Fibroblast of villous mesenchyme (primary cell): ENCODE data around the gene CORO1C. TPM values are rescaled to one million over a fixed set of nuclear protein-coding genes. Genes with fewer than 3 reads are reported as not detected.

Source experiments
- DNase-seq: peaks from one replicate; pipeline ENCODE4 v3.0.0-alpha.2; 2010; ENCODE audit warnings: low read depth
- H3K4me3 ChIP-seq: 2 replicates; pipeline ENCODE4 v1.5.1; 2011; ENCODE audit warnings: low read depth, mild to moderate bottlenecking, low read length
- CTCF ChIP-seq: IDR thresholded peaks from 2 replicates; pipeline ENCODE4 v1.5.1; 2012; ENCODE audit warnings: low read depth, mild to moderate bottlenecking, low read length; ENCODE audit not compliant: insufficient read depth
- total RNA-seq: library from RNA; depleted of rRNA; stranded (reverse); fragments of >200 nt; gene quantifications from 2 replicates; pipeline ENCODE4 v1.2.3, GENCODE V29; 2012

The CORO1C gene
- total RNA-seq, 1 donor, result 433 TPM

- no peak for DNase-seq
- TF ChIP-seq CTCF, result no peak
- H3K4me3 ChIP-seq, result no peak overlapping the region
Observed at GRCh38 chr12:108642269-108642870, 88.9 kb downstream of the CORO1C start.

GRCh38 chr12:108641446-108642268 is 89.7 kb downstream of the CORO1C start:
- no peak for DNase-seq
- H3K4me3 ChIP-seq, result no peak overlapping the region
- no peak for TF ChIP-seq CTCF

- TF ChIP-seq CTCF, result no peak
- H3K4me3 ChIP-seq, result no peak overlapping the region
- DNase-seq, result peak; percentile 58
Observed at GRCh38 chr12:108640802-108641445, 90.4 kb downstream of the CORO1C start.

- DNase-seq, result no peak
- no peak for TF ChIP-seq CTCF
- H3K4me3 ChIP-seq, result no peak overlapping the region
Observed at GRCh38 chr12:108638997-108639822, 92.1 kb downstream of the CORO1C start.

DNA sequence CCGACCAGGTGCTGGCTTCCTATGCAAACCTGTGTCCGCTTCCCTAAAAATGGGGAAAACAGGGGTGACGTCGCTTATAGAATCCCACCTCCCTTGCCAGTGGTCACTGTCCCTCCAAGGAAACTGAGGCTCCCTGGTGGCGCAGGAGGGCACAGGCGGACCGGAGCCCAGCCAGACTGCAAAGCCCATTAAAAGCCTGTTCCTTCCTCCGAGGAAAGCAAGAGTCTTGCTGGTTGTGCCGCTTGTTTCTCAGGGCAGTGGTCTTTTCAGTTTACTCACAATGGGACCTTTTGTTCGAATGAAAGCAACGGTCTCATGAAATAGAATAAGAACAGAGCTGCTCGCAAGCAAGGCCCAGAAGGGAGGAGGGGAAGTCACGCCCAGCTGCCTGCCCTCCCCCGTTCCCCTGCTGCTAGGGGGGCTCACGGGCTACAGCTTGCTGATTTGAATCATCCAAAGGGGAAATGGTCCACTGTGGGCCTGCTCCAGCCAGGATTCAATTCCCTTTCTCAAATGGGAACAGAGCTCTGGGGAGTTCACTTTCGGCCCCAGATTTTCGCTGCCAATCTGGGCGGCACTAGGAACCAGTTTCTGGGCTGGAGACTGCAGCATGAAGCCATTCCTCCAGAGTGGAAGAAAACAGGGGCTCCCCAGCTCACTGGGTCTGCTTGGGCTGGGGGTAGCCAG is 93.0 kb downstream of the CORO1C start:
- no peak for DNase-seq
- no peak overlapping the region for H3K4me3 ChIP-seq
- TF ChIP-seq CTCF, result no peak
